GM23338 (cell line): ENCODE measurements around the gene CIPC. TPM values are rescaled to one million over a fixed set of nuclear protein-coding genes. Genes with fewer than 3 reads are reported as not detected.
A peak's percentile ranks its signal among the peaks of the same experiment; 100 is the strongest.

Experiments used
- ATAC-seq: fragments of 200-7000 bp; cut with Tn5 transposase; 3 replicates; pipeline ENCODE4 v1.9.1; 2020
- DNase-seq: peaks from one replicate; pipeline ENCODE4 v3.0.0-alpha.2; 2015; ENCODE audit warnings: low spot score
- H2AFZ ChIP-seq: fragments of 200-600 bp; sonication (generic); 2 replicates; pipeline ENCODE4 v1.8.0; 2016; ENCODE audit warnings: antibody characterized with exemption, mild to moderate bottlenecking, moderate library complexity
- H3F3A ChIP-seq: fragments of 200-600 bp; sonication (generic); replicated peaks from 2 replicates; pipeline ENCODE4 v1.8.0; 2017; ENCODE audit warnings: antibody characterized with exemption, mixed run types, low read depth
- H3K27ac ChIP-seq: fragments of 200-600 bp; sonication (generic); 2 replicates; pipeline ENCODE4 v1.6.1; 2016; ENCODE audit warnings: low read depth
- H3K27me3 ChIP-seq: fragments of 200-600 bp; sonication (generic); 2 replicates; pipeline ENCODE4 v1.8.0; 2016; ENCODE audit warnings: mild to moderate bottlenecking, mixed run types, moderate library complexity; ENCODE audit not compliant: insufficient read depth
- H3K36me3 ChIP-seq: fragments of 200-600 bp; sonication (generic); 2 replicates; pipeline ENCODE4 v1.8.0; 2016; ENCODE audit warnings: mild to moderate bottlenecking; ENCODE audit not compliant: insufficient read depth
- H3K4me1 ChIP-seq: fragments of 200-600 bp; sonication (generic); 2 replicates; pipeline ENCODE4 v1.8.0; 2016; ENCODE audit warnings: mild to moderate bottlenecking, moderate library complexity; ENCODE audit not compliant: insufficient read depth
- H3K4me2 ChIP-seq: fragments of 200-600 bp; sonication (generic); 2 replicates; pipeline ENCODE4 v1.7.1; 2017; ENCODE audit warnings: mixed run types
- H3K4me3 ChIP-seq: fragments of 200-600 bp; sonication (generic); 2 replicates; pipeline ENCODE4 v1.6.1; 2016; ENCODE audit warnings: mixed run types
- H3K79me2 ChIP-seq: fragments of 200-600 bp; sonication (generic); replicated peaks from 2 replicates; pipeline ENCODE4 v1.8.0; 2017; ENCODE audit warnings: mild to moderate bottlenecking; ENCODE audit not compliant: insufficient read depth
- H3K9me2 ChIP-seq: fragments of 200-600 bp; sonication (generic); 2 replicates; pipeline ENCODE4 v1.8.0; 2017; ENCODE audit not compliant: insufficient read depth
- H4K20me1 ChIP-seq: fragments of 200-600 bp; sonication (generic); replicated peaks from 2 replicates; pipeline ENCODE4 v1.8.0; 2017; ENCODE audit warnings: mild to moderate bottlenecking; ENCODE audit not compliant: insufficient read depth
- H3K27ac Mint-ChIP-seq: 2 replicates; pipeline ENCODE4 v1.8.0; 2020; ENCODE audit warnings: inconsistent platforms, mild to moderate bottlenecking, moderate library complexity, mixed read lengths
- H3K27me3 Mint-ChIP-seq: 3 replicates; pipeline ENCODE4 v1.8.0; 2022; ENCODE audit warnings: low read depth, mild to moderate bottlenecking, moderate library complexity, mixed read lengths, inconsistent platforms; ENCODE audit not compliant: insufficient read depth, poor library complexity
- H3K36me3 Mint-ChIP-seq: 3 replicates; pipeline ENCODE4 v1.8.0; 2021; ENCODE audit warnings: low read depth, mild to moderate bottlenecking, inconsistent platforms, moderate library complexity, mixed read lengths
- H3K4me1 Mint-ChIP-seq: 3 replicates; pipeline ENCODE4 v1.8.0; 2020; ENCODE audit warnings: mild to moderate bottlenecking, inconsistent platforms, mixed read lengths
- H3K4me3 Mint-ChIP-seq: 3 replicates; pipeline ENCODE4 v1.8.0; 2021; ENCODE audit warnings: moderate library complexity, mild to moderate bottlenecking, inconsistent platforms, mixed read lengths
- H3K9me3 Mint-ChIP-seq: 3 replicates; pipeline ENCODE4 v1.8.0; 2020; ENCODE audit warnings: moderate library complexity, mild to moderate bottlenecking, inconsistent platforms, mixed read lengths
- CREB1 ChIP-seq: fragments of 250-450 bp; sonication (Bioruptor Pico); IDR thresholded peaks from 2 replicates; pipeline ENCODE4 v1.5.0; 2020; ENCODE audit warnings: low read depth, mild to moderate bottlenecking, moderate library complexity
- JUNB ChIP-seq: IDR thresholded peaks from one replicate; pipeline ENCODE4 v1.6.1; 2016; ENCODE audit warnings: antibody characterized with exemption; ENCODE audit not compliant: unreplicated experiment
- NANOG ChIP-seq: IDR thresholded peaks from 2 replicates; pipeline ENCODE4 v1.6.1; 2016; ENCODE audit warnings: antibody characterized with exemption, borderline replicate concordance
- POLR2AphosphoS5 ChIP-seq: IDR thresholded peaks from 2 replicates; pipeline ENCODE4 v1.6.1; 2016; ENCODE audit warnings: antibody characterized with exemption, low read depth
- polyA plus RNA-seq: library from polyadenylated mRNA; unstranded; fragments of >200 nt; fragmentation: Nextera tagmentation; extraction: Ambion mirVana; gene quantifications from 2 replicates; pipeline ENCODE4 v1.2.1, GENCODE V29; 2016
- total RNA-seq: library from RNA; depleted of rRNA; stranded (reverse); fragments of >200 nt; shearing (Covaris generic); gene quantifications from 2 replicates; pipeline ENCODE4 v1.2.3, GENCODE V29; 2014
- TF ChIP-seq, protein P1 (sequence below): IDR thresholded peaks from one replicate; pipeline ENCODE4 v1.6.1; 2018; ENCODE audit warnings: antibody characterized with exemption; ENCODE audit not compliant: unreplicated experiment
- TF ChIP-seq, protein P2 (sequence below), 2 experiments: fragments of 200-600 bp in 1 of 2; sonication (generic) in 1 of 2; conservative IDR thresholded peaks; 2 replicates each; pipeline versions ENCODE4 v1.5.1 to v1.6.1; 2016 to 2017; ENCODE audit warnings: antibody characterized with exemption in 2 of 2, low read depth in 2 of 2, mild to moderate bottlenecking in 2 of 2, moderate library complexity in 1 of 2

The CIPC gene
- total and polyA plus RNA-seq, 2 experiments from 2014 or later = 8.1 to 36.9 TPM

DNA sequence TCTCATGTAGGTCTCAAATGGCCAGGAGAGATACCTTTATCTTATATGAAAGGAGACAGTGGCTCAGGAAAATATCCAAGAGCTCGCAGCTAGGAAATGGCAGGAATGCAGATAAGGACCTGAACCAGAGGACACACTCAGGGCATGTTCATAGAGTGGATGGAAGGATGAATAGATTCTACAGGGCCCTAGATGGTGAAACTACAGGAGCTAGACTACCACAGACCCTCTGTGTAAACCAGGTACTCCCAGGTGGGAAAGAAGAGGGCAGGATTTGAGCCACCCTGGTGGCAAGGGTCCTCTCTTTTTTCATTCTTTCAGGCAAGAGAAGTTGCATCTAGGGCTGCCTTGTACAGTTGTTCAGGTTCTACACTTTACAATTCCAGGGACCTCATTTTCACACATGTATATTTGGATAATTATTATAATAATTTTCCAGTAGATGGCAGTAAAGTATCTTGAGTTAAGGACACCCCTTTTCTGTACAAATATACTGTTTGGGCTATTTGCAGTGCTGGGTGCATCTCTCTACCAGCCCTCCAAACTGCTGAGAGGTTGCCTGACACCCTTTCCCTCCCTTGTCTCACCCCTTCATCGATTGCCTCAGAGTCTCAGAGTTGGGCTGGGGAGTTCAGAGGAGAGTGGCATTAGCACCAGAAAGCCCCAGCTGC, 54.0 kb downstream of the CIPC start:
- H3K79me2 ChIP-seq = no peaks in the 10 kb centered on the region
- H3K27me3 Mint-ChIP-seq = peaks cover 13% of the 10 kb centered on the region
- TF ChIP-seq, protein P1, sequence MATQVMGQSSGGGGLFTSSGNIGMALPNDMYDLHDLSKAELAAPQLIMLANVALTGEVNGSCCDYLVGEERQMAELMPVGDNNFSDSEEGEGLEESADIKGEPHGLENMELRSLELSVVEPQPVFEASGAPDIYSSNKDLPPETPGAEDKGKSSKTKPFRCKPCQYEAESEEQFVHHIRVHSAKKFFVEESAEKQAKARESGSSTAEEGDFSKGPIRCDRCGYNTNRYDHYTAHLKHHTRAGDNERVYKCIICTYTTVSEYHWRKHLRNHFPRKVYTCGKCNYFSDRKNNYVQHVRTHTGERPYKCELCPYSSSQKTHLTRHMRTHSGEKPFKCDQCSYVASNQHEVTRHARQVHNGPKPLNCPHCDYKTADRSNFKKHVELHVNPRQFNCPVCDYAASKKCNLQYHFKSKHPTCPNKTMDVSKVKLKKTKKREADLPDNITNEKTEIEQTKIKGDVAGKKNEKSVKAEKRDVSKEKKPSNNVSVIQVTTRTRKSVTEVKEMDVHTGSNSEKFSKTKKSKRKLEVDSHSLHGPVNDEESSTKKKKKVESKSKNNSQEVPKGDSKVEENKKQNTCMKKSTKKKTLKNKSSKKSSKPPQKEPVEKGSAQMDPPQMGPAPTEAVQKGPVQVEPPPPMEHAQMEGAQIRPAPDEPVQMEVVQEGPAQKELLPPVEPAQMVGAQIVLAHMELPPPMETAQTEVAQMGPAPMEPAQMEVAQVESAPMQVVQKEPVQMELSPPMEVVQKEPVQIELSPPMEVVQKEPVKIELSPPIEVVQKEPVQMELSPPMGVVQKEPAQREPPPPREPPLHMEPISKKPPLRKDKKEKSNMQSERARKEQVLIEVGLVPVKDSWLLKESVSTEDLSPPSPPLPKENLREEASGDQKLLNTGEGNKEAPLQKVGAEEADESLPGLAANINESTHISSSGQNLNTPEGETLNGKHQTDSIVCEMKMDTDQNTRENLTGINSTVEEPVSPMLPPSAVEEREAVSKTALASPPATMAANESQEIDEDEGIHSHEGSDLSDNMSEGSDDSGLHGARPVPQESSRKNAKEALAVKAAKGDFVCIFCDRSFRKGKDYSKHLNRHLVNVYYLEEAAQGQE = no peak
- TF ChIP-seq, protein P2, sequence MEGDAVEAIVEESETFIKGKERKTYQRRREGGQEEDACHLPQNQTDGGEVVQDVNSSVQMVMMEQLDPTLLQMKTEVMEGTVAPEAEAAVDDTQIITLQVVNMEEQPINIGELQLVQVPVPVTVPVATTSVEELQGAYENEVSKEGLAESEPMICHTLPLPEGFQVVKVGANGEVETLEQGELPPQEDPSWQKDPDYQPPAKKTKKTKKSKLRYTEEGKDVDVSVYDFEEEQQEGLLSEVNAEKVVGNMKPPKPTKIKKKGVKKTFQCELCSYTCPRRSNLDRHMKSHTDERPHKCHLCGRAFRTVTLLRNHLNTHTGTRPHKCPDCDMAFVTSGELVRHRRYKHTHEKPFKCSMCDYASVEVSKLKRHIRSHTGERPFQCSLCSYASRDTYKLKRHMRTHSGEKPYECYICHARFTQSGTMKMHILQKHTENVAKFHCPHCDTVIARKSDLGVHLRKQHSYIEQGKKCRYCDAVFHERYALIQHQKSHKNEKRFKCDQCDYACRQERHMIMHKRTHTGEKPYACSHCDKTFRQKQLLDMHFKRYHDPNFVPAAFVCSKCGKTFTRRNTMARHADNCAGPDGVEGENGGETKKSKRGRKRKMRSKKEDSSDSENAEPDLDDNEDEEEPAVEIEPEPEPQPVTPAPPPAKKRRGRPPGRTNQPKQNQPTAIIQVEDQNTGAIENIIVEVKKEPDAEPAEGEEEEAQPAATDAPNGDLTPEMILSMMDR (conservative IDR thresholded peaks at IDR 0.05; ENCODE audit: low read depth in 2 of 2) = peak; percentile 29 to 33; a peak in 3 of 4 replicates
- H3K27ac ChIP-seq = 0 out of 2 replicates have a peak overlapping the region, but pooled peaks have one; percentile 28
- H4K20me1 ChIP-seq = no peaks in the 10 kb centered on the region
- H3K4me3 Mint-ChIP-seq = no peak overlapping the region
- H3K4me2 ChIP-seq = no peak overlapping the region; the same call in 1 of the 2 replicates
- no peaks in the 10 kb centered on the region for H3K36me3 ChIP-seq
- no peaks in the 10 kb centered on the region for H3K9me2 ChIP-seq
- H3K27ac Mint-ChIP-seq = no peak overlapping the region
- H3K36me3 Mint-ChIP-seq = no peaks in the 10 kb centered on the region
- 0 out of 2 replicates have a peak, but pooled peaks cover 6% of the 10 kb centered on the region for H3F3A ChIP-seq
- no peak overlapping the region for H2AFZ ChIP-seq
- H3K4me1 ChIP-seq = peaks cover 5% of the 10 kb centered on the region
- ATAC-seq (peak; percentile 45), DNase-seq (peak; percentile 39)
- H3K4me3 ChIP-seq = no peak overlapping the region
- H3K9me3 Mint-ChIP-seq = no peaks in the 10 kb centered on the region
- no peaks in the 10 kb centered on the region for H3K27me3 ChIP-seq
- H3K4me1 Mint-ChIP-seq = peaks cover 38% of the 10 kb centered on the region

- Mint-ChIP-seq H3K9me3 (no peaks in the 10 kb centered on the region), H3K27me3 (peaks cover 15% of the 10 kb centered on the region), H3K27ac (no peak overlapping the region), H3K4me1 (peaks cover 44% of the 10 kb centered on the region), H3K4me3 (no peak overlapping the region), H3K36me3 (no peaks in the 10 kb centered on the region)
- peaks cover 18% of the 10 kb centered on the region for H3K4me1 ChIP-seq
- H3K4me2 ChIP-seq = no peak overlapping the region
- no peaks in the 10 kb centered on the region for H3K36me3 ChIP-seq
- H3F3A ChIP-seq = 0 out of 2 replicates have a peak, but pooled peaks cover 2% of the 10 kb centered on the region
- H3K27ac ChIP-seq = no peak overlapping the region
- H3K4me3 ChIP-seq = no peak overlapping the region
- TF ChIP-seq NANOG = no peak
- no peaks in the 10 kb centered on the region for H4K20me1 ChIP-seq
- no peaks in the 10 kb centered on the region for H3K27me3 ChIP-seq
- H2AFZ ChIP-seq = no peak overlapping the region
- no peaks in the 10 kb centered on the region for H3K79me2 ChIP-seq
- no peak for ATAC-seq
- DNase-seq = no peak
- no peaks in the 10 kb centered on the region for H3K9me2 ChIP-seq
Measured at GRCh38 chr14:77153802-77154201, 55.7 kb downstream of the CIPC start.

DNA sequence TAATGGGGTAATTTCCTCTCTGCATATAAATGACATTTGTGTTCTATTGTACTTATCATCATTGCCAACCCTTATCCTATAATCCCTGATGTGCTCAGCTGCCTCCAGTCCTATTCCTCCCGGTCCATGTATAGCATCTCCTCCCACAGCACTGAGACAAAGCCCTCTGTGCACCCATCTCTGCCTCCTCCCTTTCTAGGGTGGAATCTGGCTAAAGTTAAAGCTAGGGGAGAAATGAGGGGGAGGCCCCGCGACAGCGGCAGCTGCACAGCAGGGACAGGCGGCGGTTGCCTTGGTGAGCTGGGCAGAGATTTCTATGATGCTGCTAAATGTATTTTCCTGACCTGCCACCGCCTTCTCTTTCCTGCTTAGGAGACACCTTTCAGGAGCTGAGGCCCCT, 56.4 kb downstream of the CIPC start:
- 0 out of 2 replicates have a peak, but pooled peaks cover 2% of the 10 kb centered on the region for H3F3A ChIP-seq
- no peak overlapping the region; the same call in 1 of the 2 replicates for H3K27ac ChIP-seq
- Mint-ChIP-seq H3K27ac (no peak overlapping the region), H3K27me3 (peaks cover 19% of the 10 kb centered on the region), H3K36me3 (no peaks in the 10 kb centered on the region), H3K9me3 (no peaks in the 10 kb centered on the region), H3K4me1 (peaks cover 47% of the 10 kb centered on the region), H3K4me3 (no peak overlapping the region)
- H4K20me1 ChIP-seq = no peaks in the 10 kb centered on the region
- DNase-seq (no peak), ATAC-seq (no peak)
- no peaks in the 10 kb centered on the region for H3K27me3 ChIP-seq
- H3K9me2 ChIP-seq = no peaks in the 10 kb centered on the region
- H3K4me2 ChIP-seq = no peak overlapping the region
- no peaks in the 10 kb centered on the region for H3K36me3 ChIP-seq
- peaks cover 22% of the 10 kb centered on the region for H3K4me1 ChIP-seq
- no peak overlapping the region for H2AFZ ChIP-seq
- no peak overlapping the region for H3K4me3 ChIP-seq
- H3K79me2 ChIP-seq = no peaks in the 10 kb centered on the region
- TF ChIP-seq JUNB = no peak
- TF ChIP-seq CREB1 (CRISPR knock-in tag) = no peak
- TF ChIP-seq POLR2AphosphoS5 = no peak
